Endothelial cell of umbilical vein (primary cell): Measurements from ENCODE around the gene CCDC38. TPM values are rescaled to one million over a fixed set of nuclear protein-coding genes. Genes with fewer than 3 reads are reported as not detected.

ENCODE experiments used
- BruUV-seq: library from RNA; stranded (reverse); fragments of 400-500 nt; replicated peaks from 2 replicates; lab custom pipeline; 2021; lab: Mats Ljungman, UMichigan
- CTCF ChIA-PET: fragments of 300-600, 350-600 bp; sonication (Branson Sonifier 250); formaldehyde crosslinking; loops from one replicate; lab custom pipeline; 2021; ENCODE audit warnings: antibody characterized with exemption, inconsistent platforms; lab: Charles Lee
- POLR2A ChIA-PET: fragments of 300-600, 350-600 bp; sonication (Branson Sonifier 250); formaldehyde crosslinking; loops from one replicate; lab custom pipeline; 2021; ENCODE audit warnings: antibody characterized with exemption, inconsistent platforms; lab: Charles Lee
- DNase-seq: peaks from one replicate; pipeline ENCODE4 v3.0.0-alpha.2; 2011; ENCODE audit warnings: low read depth, low spot score
- FAIRE-seq: peaks from 2 replicates; lab custom pipeline; 2011; peaks lifted over from hg19 to GRCh38; lab: Jason Lieb, UNC
- H2AFZ ChIP-seq: 2 replicates; pipeline ENCODE4 v1.6.0; 2012; ENCODE audit warnings: low read depth, low read length, control low read depth, inconsistent platforms
- H3K27ac ChIP-seq: 2 replicates; pipeline ENCODE4 v1.5.1; 2011; ENCODE audit warnings: low read depth, mild to moderate bottlenecking, control low read depth, low read length, moderate library complexity; ENCODE audit not compliant: insufficient read depth
- H3K27me3 ChIP-seq, 2 experiments: 2 replicates each; pipeline versions ENCODE4 v1.6.0 to v1.6.1; 2011; ENCODE audit warnings: low read length in 2 of 2, mixed read lengths in 1 of 2; ENCODE audit not compliant: control insufficient read depth in 2 of 2, insufficient read depth in 2 of 2
- H3K36me3 ChIP-seq, 2 experiments: 2 replicates in 1 of 2; 3 replicates in 1 of 2; pipeline ENCODE4 v1.5.1; 2011; ENCODE audit warnings: low read length in 2 of 2, mild to moderate bottlenecking in 1 of 2, moderate library complexity in 1 of 2; ENCODE audit not compliant: control insufficient read depth in 2 of 2, insufficient read depth in 2 of 2; ENCODE audit errors: extremely low read depth in 1 of 2
- H3K4me1 ChIP-seq: 3 replicates; pipeline ENCODE4 v1.5.1; 2011; ENCODE audit warnings: mild to moderate bottlenecking, low read length; ENCODE audit not compliant: control insufficient read depth, insufficient read depth; ENCODE audit errors: extremely low read depth
- H3K4me2 ChIP-seq: 2 replicates; pipeline ENCODE4 v1.6.1; 2011; ENCODE audit warnings: low read length, control low read depth, mixed read lengths; ENCODE audit not compliant: insufficient read depth
- H3K4me3 ChIP-seq, 3 experiments: fragments of 200-600 bp in 1 of 3; sonication (generic), shearing (Covaris generic) in 1 of 3; replicated peaks in 1 of 3; 2 replicates each; pipeline ENCODE4 v1.5.1; 2011 to 2016; ENCODE audit warnings: control low read depth in 3 of 3, low read length in 3 of 3, mild to moderate bottlenecking in 2 of 3, inconsistent platforms in 1 of 3, low read depth in 1 of 3, moderate library complexity in 1 of 3; ENCODE audit not compliant: insufficient read depth in 1 of 3
- H3K79me2 ChIP-seq: 2 replicates; pipeline ENCODE4 v1.6.0; 2012; ENCODE audit warnings: low read length, inconsistent platforms; ENCODE audit not compliant: control insufficient read depth, insufficient read depth
- H3K9ac ChIP-seq: replicated peaks from 2 replicates; pipeline ENCODE3; 2011; ENCODE audit warnings: low read length, control low read depth; ENCODE audit not compliant: insufficient read depth; ENCODE audit errors: extremely low read depth
- H3K9me1 ChIP-seq: replicated peaks from 3 replicates; pipeline ENCODE4 v1.6.0; 2011; ENCODE audit warnings: mild to moderate bottlenecking, low read length; ENCODE audit not compliant: control insufficient read depth, insufficient read depth; ENCODE audit errors: extremely low read depth
- H3K9me3 ChIP-seq: replicated peaks from 2 replicates; pipeline ENCODE4 v1.5.1; 2012; ENCODE audit warnings: low read length, inconsistent platforms; ENCODE audit not compliant: control insufficient read depth, insufficient read depth
- H4K20me1 ChIP-seq: replicated peaks from 2 replicates; pipeline ENCODE3; 2011; ENCODE audit warnings: mild to moderate bottlenecking, low read length; ENCODE audit not compliant: control insufficient read depth, insufficient read depth; ENCODE audit errors: extremely low read depth
- EZH2 ChIP-seq: IDR thresholded peaks from 2 replicates; pipeline ENCODE4 v1.6.1; 2012; ENCODE audit warnings: borderline replicate concordance, low read depth, mild to moderate bottlenecking, moderate library complexity, low read length, inconsistent platforms; ENCODE audit not compliant: severe bottlenecking
- FOS ChIP-seq: IDR thresholded peaks from 2 replicates; pipeline ENCODE4 v1.6.1; 2011; ENCODE audit warnings: mild to moderate bottlenecking, low read length, moderate library complexity, borderline replicate concordance; ENCODE audit not compliant: insufficient read depth
- GATA2 ChIP-seq: IDR thresholded peaks from 2 replicates; pipeline ENCODE4 v1.7.0; 2011; ENCODE audit warnings: low read depth, mild to moderate bottlenecking, moderate library complexity, mixed read lengths, low read length; ENCODE audit not compliant: insufficient read length, insufficient read depth
- JUN ChIP-seq: IDR thresholded peaks from 2 replicates; pipeline ENCODE4 v1.6.1; 2011; ENCODE audit warnings: borderline replicate concordance, low read depth; ENCODE audit not compliant: insufficient read length, insufficient read depth
- MYC ChIP-seq: IDR thresholded peaks from one replicate; pipeline ENCODE4 v1.6.1; 2011; ENCODE audit warnings: mild to moderate bottlenecking, low read depth, low read length
- POLR2A ChIP-seq: IDR thresholded peaks from 2 replicates; pipeline ENCODE4 v1.6.1; 2012; ENCODE audit warnings: low read depth, mild to moderate bottlenecking, control low read depth, low read length
- POLR2AphosphoS5 ChIP-seq: IDR thresholded peaks from 2 replicates; pipeline ENCODE4 v1.6.1; 2012; ENCODE audit warnings: low read depth, mild to moderate bottlenecking, control low read depth, low read length, moderate library complexity; ENCODE audit not compliant: insufficient read depth
- dilution Hi-C: fragments of 300-500 bp; cut with MboI; formaldehyde crosslinking; loops from one replicate; pipeline ENCODE4 v1.15.0; 2019; ENCODE audit warnings: low sequenced_read_pairs; ENCODE audit not compliant: extremely low pct_ligation_motif_present
- intact Hi-C: fragments of 100-400 bp; cut with micrococcal nuclease; formaldehyde crosslinking; loops from one replicate; pipeline ENCODE4 v1.10.0; 2022
- polyA plus RNA-seq, 4 experiments: library from polyadenylated mRNA; depleted of rRNA in 3 of 4; stranded (reverse) in 3 of 4; unstranded in 1 of 4; fragments of >200 nt; gene quantifications; 2 replicates each; pipeline versions ENCODE4 v1.2.1 to v1.2.3, GENCODE V29; 2011 to 2012; ENCODE audit warnings: missing spikeins in 1 of 4
- total RNA-seq: library from RNA; stranded (reverse); gene quantifications from 2 replicates; pipeline ENCODE4 v1.2.3, GENCODE V29; 2021
- TF ChIP-seq, protein P1 (sequence below), 2 donors: IDR thresholded peaks; 1 replicate in 1 of 2; 2 replicates in 1 of 2; pipeline ENCODE4 v1.5.1; 2011; ENCODE audit warnings: low read length in 2 of 2, mild to moderate bottlenecking in 2 of 2, moderate library complexity in 2 of 2, control low read depth in 1 of 2, inconsistent platforms in 1 of 2, low read depth in 1 of 2; ENCODE audit not compliant: insufficient read depth in 1 of 2; ENCODE audit errors: extremely low read depth in 1 of 2
- TF ChIP-seq, protein P2 (sequence below): IDR thresholded peaks from 2 replicates; pipeline ENCODE4 v1.6.1; 2011; ENCODE audit not compliant: insufficient read depth, insufficient read length

CCDC38 gene
- total and polyA plus RNA-seq, 2 donors (not counting 3 experiments of a cell fraction or from before 2014, with no cell fraction given), result not detected

DNA sequence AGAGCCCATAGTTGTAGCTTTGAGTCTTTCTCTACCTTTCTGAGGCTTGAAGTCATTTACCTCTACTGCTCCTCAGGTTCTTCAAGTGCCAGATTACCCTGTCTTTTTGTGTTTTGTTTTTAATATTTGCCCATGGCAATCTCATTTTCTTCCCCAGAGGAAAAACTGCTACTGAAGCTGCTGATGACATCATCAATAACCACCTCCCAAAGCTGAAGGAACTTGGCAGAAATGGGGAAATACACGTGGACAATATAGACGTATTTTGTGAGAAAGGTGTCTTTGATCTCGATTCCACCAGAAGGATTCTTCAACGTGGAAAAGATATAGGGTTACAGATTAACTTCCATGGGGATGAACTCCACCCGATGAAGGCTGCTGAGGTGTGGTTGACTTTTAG, 17.8 kb upstream of the CCDC38 start:
- dilution Hi-C loops, result no loop called here
- H3K9ac ChIP-seq, result no peak overlapping the region
- no peaks in the 10 kb centered on the region for H4K20me1 ChIP-seq
- H3K4me3 ChIP-seq, result no peak overlapping the region
- no peak overlapping the region for H3K4me2 ChIP-seq
- BruUV-seq, result no TSS peak
- FAIRE-seq (no peak), DNase-seq (no peak)
- no peak overlapping the region for H2AFZ ChIP-seq
- peaks cover 4 to 8% of the 10 kb centered on the region in 2 experiments for H3K27me3 ChIP-seq
- H3K9me3 ChIP-seq, result no peaks in the 10 kb centered on the region
- no peaks in the 10 kb centered on the region for H3K36me3 ChIP-seq
- H3K27ac ChIP-seq, result no peak overlapping the region
- intact Hi-C loops, result no loop called here
- H3K4me1 ChIP-seq, result no peaks in the 10 kb centered on the region
- ChIA-PET POLR2A (no interaction called here), CTCF (interaction anchor here (1.7 to 2.5 kb wide), 3 partner anchors 19 to 42 kb away, joined by 6 to 26 read pairs (median 8); partner anchors contain the start of gene CCDC38)
- H3K79me2 ChIP-seq, result no peaks in the 10 kb centered on the region
- H3K9me1 ChIP-seq, result no peaks in the 10 kb centered on the region
- TF ChIP-seq EZH2, result no peak
- TF ChIP-seq FOS, result no peak
- no peak for TF ChIP-seq POLR2A
- TF ChIP-seq, protein P1, sequence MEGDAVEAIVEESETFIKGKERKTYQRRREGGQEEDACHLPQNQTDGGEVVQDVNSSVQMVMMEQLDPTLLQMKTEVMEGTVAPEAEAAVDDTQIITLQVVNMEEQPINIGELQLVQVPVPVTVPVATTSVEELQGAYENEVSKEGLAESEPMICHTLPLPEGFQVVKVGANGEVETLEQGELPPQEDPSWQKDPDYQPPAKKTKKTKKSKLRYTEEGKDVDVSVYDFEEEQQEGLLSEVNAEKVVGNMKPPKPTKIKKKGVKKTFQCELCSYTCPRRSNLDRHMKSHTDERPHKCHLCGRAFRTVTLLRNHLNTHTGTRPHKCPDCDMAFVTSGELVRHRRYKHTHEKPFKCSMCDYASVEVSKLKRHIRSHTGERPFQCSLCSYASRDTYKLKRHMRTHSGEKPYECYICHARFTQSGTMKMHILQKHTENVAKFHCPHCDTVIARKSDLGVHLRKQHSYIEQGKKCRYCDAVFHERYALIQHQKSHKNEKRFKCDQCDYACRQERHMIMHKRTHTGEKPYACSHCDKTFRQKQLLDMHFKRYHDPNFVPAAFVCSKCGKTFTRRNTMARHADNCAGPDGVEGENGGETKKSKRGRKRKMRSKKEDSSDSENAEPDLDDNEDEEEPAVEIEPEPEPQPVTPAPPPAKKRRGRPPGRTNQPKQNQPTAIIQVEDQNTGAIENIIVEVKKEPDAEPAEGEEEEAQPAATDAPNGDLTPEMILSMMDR (IDR thresholded peaks at IDR 0.05; ENCODE audit: extremely low read depth in 1 of 2, insufficient read depth in 1 of 2, low read depth in 1 of 2, low read length in 2 of 2), result no peak
- no peak for TF ChIP-seq POLR2AphosphoS5
- no peak for TF ChIP-seq JUN
- TF ChIP-seq, protein P2, sequence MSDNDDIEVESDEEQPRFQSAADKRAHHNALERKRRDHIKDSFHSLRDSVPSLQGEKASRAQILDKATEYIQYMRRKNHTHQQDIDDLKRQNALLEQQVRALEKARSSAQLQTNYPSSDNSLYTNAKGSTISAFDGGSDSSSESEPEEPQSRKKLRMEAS, result no peak
- TF ChIP-seq MYC, result no peak
- TF ChIP-seq GATA2, result no peak
